GM12874 (cell line): Measurements from ENCODE around the gene JPT2.

Experiments
- CTCF ChIP-seq: IDR thresholded peaks from 2 replicates; pipeline ENCODE4 v1.5.1; 2011; ENCODE audit warnings: low read depth, mild to moderate bottlenecking, control low read depth, low read length, moderate library complexity; ENCODE audit not compliant: insufficient read depth

JPT2 gene

DNA sequence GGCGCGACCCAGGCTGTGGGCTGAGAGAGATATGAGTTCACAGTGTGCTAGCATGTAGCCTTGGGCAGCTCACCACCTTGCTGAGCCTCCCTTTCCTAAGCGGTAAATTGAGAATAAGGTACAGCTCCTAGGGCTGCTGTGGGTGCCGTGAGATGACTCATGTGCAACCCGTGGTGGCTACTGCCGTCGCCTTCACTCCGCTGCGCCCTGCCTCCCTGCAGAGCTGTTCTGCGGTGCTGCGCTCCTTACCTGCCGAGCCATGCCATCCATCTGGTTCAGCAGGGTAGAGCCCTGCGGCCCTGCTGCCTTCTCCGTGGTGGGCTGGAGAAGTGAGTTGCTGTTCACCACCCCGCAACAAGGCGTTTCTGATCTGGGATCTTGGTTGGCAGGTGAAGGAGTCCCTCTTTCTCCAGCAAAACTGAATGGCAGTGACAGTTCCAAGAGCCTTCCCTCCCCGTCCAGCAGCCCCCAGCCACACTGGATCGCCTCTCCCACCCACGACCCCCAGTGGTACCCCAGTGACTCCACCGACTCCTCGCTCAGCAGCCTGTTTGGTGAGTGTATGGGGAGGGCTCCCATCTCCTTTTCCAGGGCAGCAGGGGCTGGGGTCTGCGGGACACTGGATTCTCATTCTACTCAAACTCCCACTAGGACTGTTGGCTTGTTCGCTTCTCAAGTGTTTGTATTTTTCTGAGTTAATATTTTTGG is 9.3 kb upstream of the JPT2 start:
- TF ChIP-seq CTCF: no peak

- no peak for TF ChIP-seq CTCF
Measured at GRCh38 chr16:1669698-1670097, 8.4 kb upstream of the JPT2 start.

DNA sequence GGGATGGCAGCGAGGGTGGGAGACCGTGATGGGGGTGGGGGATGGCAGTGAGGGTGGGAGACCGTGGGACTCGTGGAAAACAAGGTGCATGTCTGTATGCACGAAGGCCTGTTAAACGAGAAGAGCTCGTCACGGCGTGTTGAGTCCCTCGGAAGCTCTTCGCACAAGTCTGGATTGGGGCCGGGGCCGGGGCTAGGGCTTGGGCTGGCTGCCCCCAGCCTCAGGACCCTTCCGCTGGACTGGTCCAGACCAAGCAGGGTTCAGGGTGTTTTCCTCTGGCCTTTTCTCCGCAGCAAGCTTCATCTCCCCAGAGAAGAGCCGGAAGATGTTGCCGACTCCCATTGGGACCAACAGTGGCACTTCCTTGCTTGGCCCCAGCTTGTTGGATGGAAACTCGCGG is 7.7 kb upstream of the JPT2 start:
- TF ChIP-seq CTCF: no peak

GRCh38 chr16:1670866-1671265 is 7.2 kb upstream of the JPT2 start:
- TF ChIP-seq CTCF: no peak

DNA sequence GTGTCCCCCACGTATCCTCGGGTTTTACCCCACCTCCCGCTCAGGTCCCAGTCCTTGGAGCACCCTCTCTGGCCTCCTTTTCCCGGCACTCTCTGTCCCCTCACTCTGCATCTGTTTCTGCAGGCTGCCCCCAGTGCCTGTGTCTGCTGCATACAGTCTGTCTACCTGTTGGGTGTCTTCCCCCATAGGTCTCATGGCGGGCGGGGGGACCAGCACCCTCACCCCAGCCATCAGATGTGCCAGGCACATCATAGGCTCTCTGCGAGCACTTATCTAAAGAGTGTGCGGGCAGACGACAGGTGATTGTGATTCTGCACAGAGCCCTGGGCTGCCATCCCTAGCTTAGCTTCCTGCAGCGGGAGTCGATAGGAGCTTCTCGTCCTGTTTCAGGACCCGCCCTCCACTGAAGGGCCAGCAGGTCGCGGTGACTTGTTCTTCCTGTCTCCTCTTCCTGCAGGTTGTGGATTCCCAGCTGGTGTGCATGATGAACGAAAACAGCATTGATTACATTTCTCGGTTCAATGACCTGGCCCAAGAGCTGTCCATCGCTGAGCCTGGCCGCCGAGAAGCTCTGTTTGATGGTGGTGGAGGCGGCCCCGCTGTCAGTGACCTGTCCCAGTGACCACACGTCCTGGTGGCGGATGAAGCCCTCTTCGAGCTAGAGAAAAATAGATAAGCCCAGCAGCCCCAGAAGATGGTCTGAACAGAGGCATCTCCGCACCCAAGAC is 4.5 kb upstream of the JPT2 start:
- no peak for TF ChIP-seq CTCF

GRCh38 chr16:1674306-1674705 is 3.8 kb upstream of the JPT2 start:
- TF ChIP-seq CTCF: no peak

DNA sequence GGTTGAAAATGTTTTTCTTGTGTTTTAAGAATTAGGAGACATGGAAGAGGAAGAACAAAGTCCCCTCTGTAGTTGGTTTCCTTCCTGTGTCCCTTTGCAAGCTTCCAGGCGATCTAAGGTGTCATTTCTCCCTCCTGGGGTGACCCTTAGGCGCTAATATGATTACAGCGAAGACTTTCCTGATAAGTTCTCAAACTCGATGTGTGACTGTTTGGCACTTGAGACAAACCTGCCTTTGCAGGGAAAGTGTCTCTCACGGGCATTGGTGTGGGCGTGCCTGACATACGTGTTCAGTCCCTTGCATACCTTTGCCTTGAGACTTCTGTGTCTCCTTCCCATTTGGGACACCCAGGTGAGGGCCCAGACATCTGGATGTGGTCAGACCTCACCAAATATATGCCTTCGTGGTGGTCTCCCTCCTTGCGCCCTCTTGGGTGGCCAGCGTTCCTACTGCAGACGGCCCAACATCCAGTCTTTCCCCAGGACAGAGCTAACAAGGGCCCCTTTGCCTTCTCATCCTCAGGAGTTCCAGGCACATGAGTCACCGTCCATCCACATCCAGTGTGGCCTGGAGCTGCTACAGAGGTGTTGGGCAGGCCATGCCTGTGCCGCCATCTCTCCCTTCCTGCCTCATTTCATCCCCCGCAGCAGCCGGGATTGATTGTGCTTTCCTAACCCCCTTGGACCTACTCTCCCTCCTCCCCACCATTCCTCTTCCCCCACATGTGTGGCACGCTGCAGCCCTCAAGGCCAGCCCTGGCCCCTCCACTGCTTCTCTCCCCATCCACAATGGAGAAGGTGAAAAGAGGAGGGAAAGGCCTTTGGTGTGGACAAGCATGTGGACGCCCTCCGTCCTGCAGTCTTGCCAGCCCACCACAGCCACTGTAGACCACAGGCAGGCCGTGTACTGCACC is 3.1 kb upstream of the JPT2 start:
- TF ChIP-seq CTCF: no peak
